SK-N-SH treated with all-trans-retinoic acid at 6 μM for 48 hours (cell line): ENCODE data around the gene MEIS1.

Experiments
- ATAC-seq: fragments of 200-7000 bp; cut with Tn5 transposase; 3 replicates; pipeline ENCODE4 v1.9.1; 2020; ENCODE audit warnings: mild to moderate bottlenecking, moderate library complexity
- BACH2 ChIP-seq: fragments of 250-450 bp; sonication (Bioruptor Pico); IDR thresholded peaks from 2 replicates; pipeline ENCODE4 v1.9.0; 2021; ENCODE audit warnings: mild to moderate bottlenecking, borderline replicate concordance
- CSDC2 ChIP-seq: fragments of 250-450 bp; sonication (Bioruptor Pico); IDR thresholded peaks from 2 replicates; pipeline ENCODE4 v1.5.0; 2020; ENCODE audit warnings: mild to moderate bottlenecking, moderate library complexity
- ESRRG ChIP-seq: fragments of 250-450 bp; sonication (Bioruptor Pico); IDR thresholded peaks from 2 replicates; pipeline ENCODE4 v1.6.1; 2021; ENCODE audit warnings: mild to moderate bottlenecking
- ISL1 ChIP-seq: fragments of 250-450 bp; sonication (Bioruptor Pico); IDR thresholded peaks from 2 replicates; pipeline ENCODE4 v2.1.2; 2022; ENCODE audit warnings: mild to moderate bottlenecking, moderate library complexity
- OSR1 ChIP-seq: fragments of 250-450 bp; sonication (Bioruptor Pico); IDR thresholded peaks from 2 replicates; pipeline ENCODE4 v1.8.0; 2022; ENCODE audit warnings: moderate library complexity, mild to moderate bottlenecking, inconsistent platforms
- PPARA ChIP-seq: fragments of 250-450 bp; sonication (Bioruptor Pico); IDR thresholded peaks from 2 replicates; pipeline ENCODE4 v1.5.0; 2020; ENCODE audit warnings: mild to moderate bottlenecking, borderline replicate concordance
- SNAI2 ChIP-seq: fragments of 250-450 bp; sonication (Bioruptor Pico); IDR thresholded peaks from 2 replicates; pipeline ENCODE4 v1.5.0; 2020; ENCODE audit warnings: mild to moderate bottlenecking, moderate library complexity
- TCF4 ChIP-seq: fragments of 250-450 bp; sonication (Bioruptor Pico); IDR thresholded peaks from 2 replicates; pipeline ENCODE4 v1.8.0; 2021; ENCODE audit warnings: mild to moderate bottlenecking, moderate library complexity, borderline replicate concordance
- TOX ChIP-seq: fragments of 250-450 bp; sonication (Bioruptor Pico); IDR thresholded peaks from 2 replicates; pipeline ENCODE4 v1.8.0; 2021; ENCODE audit warnings: mild to moderate bottlenecking, moderate library complexity, borderline replicate concordance
- ZC3H10 ChIP-seq: fragments of 250-450 bp; sonication (Bioruptor Pico); IDR thresholded peaks from 2 replicates; pipeline ENCODE4 v1.5.1; 2021; ENCODE audit warnings: mild to moderate bottlenecking, moderate library complexity
- ZFP3 ChIP-seq: fragments of 250-450 bp; sonication (Bioruptor Pico); IDR thresholded peaks from 2 replicates; pipeline ENCODE4 v1.5.0; 2020; ENCODE audit warnings: mild to moderate bottlenecking, moderate library complexity
- ZFP30 ChIP-seq: fragments of 450-650 bp; formaldehyde crosslinking; IDR thresholded peaks from 2 replicates; pipeline ENCODE4 v1.5.0; 2022; ENCODE audit warnings: mild to moderate bottlenecking, moderate library complexity
- ZNF565 ChIP-seq: fragments of 450-650 bp; formaldehyde crosslinking; conservative IDR thresholded peaks from 2 replicates; pipeline ENCODE4 v1.5.0; 2020; ENCODE audit warnings: low read depth, mild to moderate bottlenecking, moderate library complexity
- ZNF70 ChIP-seq: fragments of 450-650 bp; formaldehyde crosslinking; IDR thresholded peaks from 2 replicates; pipeline ENCODE4 v1.5.0; 2020; ENCODE audit warnings: mild to moderate bottlenecking, moderate library complexity
- ZNF8 ChIP-seq: fragments of 450-650 bp; formaldehyde crosslinking; IDR thresholded peaks from 2 replicates; pipeline ENCODE4 v1.5.0; 2020; ENCODE audit warnings: mild to moderate bottlenecking, moderate library complexity
- TF ChIP-seq, protein P1 (sequence below): fragments of 250-450 bp; sonication (Bioruptor Pico); IDR thresholded peaks from 2 replicates; pipeline ENCODE4 v1.8.0; 2021; ENCODE audit warnings: low read depth, mild to moderate bottlenecking, moderate library complexity, borderline replicate concordance
- TF ChIP-seq, protein P2 (sequence below): fragments of 250-450 bp; sonication (Bioruptor Pico); IDR thresholded peaks from 2 replicates; pipeline ENCODE4 v1.8.0; 2020; ENCODE audit warnings: mild to moderate bottlenecking, moderate library complexity, borderline replicate concordance
- TF ChIP-seq, protein P3 (sequence below): fragments of 250-450 bp; sonication (Bioruptor Pico); IDR thresholded peaks from 2 replicates; pipeline ENCODE4 v1.5.0; 2020; ENCODE audit warnings: mild to moderate bottlenecking, moderate library complexity

The MEIS1 gene

DNA sequence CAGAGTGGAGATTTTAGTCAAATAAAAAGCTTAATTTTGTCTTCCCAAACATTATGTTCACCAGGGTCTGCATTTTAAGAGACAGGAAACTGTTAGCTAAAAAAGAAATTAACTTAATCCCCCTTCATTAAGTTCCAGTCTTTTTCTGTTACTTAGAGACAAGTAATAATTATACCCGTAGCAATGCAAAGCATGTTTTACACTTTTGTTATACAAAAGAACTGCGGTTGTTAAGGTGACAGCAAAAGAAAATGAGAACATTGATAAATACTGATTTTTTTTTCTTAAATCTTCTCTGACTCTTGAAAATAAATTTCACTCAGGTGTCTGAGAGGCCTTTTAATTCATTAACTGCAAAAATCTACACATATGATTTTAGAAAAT is 101.4 kb downstream of the MEIS1 start:
- ATAC-seq = no peak
- no peak for TF ChIP-seq ZC3H10 (CRISPR knock-in tag)
- no peak for TF ChIP-seq ISL1 (CRISPR knock-in tag)
- no peak for TF ChIP-seq ZNF565 (CRISPR knock-in tag)
- TF ChIP-seq, protein P1, sequence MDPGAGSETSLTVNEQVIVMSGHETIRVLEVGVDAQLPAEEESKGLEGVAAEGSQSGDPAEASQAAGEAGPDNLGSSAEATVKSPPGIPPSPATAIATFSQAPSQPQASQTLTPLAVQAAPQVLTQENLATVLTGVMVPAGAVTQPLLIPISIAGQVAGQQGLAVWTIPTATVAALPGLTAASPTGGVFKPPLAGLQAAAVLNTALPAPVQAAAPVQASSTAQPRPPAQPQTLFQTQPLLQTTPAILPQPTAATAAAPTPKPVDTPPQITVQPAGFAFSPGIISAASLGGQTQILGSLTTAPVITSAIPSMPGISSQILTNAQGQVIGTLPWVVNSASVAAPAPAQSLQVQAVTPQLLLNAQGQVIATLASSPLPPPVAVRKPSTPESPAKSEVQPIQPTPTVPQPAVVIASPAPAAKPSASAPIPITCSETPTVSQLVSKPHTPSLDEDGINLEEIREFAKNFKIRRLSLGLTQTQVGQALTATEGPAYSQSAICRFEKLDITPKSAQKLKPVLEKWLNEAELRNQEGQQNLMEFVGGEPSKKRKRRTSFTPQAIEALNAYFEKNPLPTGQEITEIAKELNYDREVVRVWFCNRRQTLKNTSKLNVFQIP (CRISPR knock-in tag) = no peak
- TF ChIP-seq, all 23 proteins: peak for 0

DNA sequence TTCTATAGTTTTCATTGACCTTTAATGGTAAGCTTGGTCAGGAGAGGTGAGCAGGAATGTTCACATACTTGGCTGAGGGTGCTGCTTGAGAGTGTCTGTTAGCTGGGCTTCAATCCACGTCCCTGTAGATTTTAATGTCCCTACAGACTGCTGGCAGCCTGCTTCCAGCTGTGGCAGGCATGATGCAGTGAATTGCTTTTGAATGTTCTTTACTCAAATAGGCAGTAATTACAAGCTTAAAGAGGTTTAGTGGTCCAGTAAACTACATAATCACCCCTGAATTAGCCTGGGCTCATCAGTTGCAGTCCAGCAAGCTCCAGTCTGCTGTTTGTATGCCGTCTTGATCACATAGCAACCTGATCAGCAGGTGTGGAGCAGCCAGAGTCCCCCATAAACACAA is 102.1 kb downstream of the MEIS1 start:
- TF ChIP-seq, protein P2, sequence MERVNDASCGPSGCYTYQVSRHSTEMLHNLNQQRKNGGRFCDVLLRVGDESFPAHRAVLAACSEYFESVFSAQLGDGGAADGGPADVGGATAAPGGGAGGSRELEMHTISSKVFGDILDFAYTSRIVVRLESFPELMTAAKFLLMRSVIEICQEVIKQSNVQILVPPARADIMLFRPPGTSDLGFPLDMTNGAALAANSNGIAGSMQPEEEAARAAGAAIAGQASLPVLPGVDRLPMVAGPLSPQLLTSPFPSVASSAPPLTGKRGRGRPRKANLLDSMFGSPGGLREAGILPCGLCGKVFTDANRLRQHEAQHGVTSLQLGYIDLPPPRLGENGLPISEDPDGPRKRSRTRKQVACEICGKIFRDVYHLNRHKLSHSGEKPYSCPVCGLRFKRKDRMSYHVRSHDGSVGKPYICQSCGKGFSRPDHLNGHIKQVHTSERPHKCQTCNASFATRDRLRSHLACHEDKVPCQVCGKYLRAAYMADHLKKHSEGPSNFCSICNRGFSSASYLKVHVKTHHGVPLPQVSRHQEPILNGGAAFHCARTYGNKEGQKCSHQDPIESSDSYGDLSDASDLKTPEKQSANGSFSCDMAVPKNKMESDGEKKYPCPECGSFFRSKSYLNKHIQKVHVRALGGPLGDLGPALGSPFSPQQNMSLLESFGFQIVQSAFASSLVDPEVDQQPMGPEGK (CRISPR knock-in tag) = no peak
- TF ChIP-seq ZFP3 (CRISPR knock-in tag) (no peak), ZFP30 (CRISPR knock-in tag) (no peak), ZNF8 (CRISPR knock-in tag) (no peak), ZNF565 (CRISPR knock-in tag) (no peak), OSR1 (CRISPR knock-in tag) (no peak), ESRRG (CRISPR knock-in tag) (no peak), ZC3H10 (CRISPR knock-in tag) (no peak), SNAI2 (no peak), ZNF70 (no peak), TOX (CRISPR knock-in tag) (no peak), CSDC2 (no peak), BACH2 (CRISPR knock-in tag) (no peak), TCF4 (CRISPR knock-in tag) (no peak), PPARA (CRISPR knock-in tag) (no peak), ISL1 (CRISPR knock-in tag) (no peak)
- TF ChIP-seq, protein P1 (CRISPR knock-in tag) = no peak
- TF ChIP-seq, protein P3, sequence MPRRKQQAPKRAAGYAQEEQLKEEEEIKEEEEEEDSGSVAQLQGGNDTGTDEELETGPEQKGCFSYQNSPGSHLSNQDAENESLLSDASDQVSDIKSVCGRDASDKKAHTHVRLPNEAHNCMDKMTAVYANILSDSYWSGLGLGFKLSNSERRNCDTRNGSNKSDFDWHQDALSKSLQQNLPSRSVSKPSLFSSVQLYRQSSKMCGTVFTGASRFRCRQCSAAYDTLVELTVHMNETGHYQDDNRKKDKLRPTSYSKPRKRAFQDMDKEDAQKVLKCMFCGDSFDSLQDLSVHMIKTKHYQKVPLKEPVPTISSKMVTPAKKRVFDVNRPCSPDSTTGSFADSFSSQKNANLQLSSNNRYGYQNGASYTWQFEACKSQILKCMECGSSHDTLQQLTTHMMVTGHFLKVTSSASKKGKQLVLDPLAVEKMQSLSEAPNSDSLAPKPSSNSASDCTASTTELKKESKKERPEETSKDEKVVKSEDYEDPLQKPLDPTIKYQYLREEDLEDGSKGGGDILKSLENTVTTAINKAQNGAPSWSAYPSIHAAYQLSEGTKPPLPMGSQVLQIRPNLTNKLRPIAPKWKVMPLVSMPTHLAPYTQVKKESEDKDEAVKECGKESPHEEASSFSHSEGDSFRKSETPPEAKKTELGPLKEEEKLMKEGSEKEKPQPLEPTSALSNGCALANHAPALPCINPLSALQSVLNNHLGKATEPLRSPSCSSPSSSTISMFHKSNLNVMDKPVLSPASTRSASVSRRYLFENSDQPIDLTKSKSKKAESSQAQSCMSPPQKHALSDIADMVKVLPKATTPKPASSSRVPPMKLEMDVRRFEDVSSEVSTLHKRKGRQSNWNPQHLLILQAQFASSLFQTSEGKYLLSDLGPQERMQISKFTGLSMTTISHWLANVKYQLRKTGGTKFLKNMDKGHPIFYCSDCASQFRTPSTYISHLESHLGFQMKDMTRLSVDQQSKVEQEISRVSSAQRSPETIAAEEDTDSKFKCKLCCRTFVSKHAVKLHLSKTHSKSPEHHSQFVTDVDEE (CRISPR knock-in tag) = no peak
- TF ChIP-seq, all 23 proteins: peak for 0
- no peak for ATAC-seq

DNA sequence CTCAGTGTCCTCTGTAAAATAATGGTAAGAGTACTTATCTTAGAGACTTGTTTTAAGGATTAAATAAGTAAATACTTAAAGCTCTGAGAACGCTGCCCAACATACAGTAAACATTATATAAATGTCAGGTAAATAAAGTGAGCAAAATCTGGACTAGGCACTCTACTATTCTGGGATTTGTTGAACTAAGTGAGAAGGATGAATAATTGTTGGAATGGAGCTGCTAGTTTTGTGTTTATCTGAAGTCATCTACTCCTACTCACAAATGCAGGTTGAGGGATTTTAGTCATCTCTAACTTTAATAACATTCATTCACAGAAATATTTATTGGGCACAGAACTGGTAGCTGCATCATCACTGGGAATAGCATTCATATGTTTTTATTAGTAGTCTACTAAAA is 103.4 kb downstream of the MEIS1 start:
- TF ChIP-seq, protein P3 (CRISPR knock-in tag) = no peak
- TF ChIP-seq OSR1 (CRISPR knock-in tag) = no peak
- no peak for TF ChIP-seq SNAI2
- no peak for TF ChIP-seq ZNF565 (CRISPR knock-in tag)
- TF ChIP-seq PPARA (CRISPR knock-in tag) = no peak
- no peak for TF ChIP-seq ZNF70
- TF ChIP-seq, protein P2 (CRISPR knock-in tag) = no peak
- no peak for ATAC-seq
